Left hindlimb (tissue), 1 donor: ENCODE results near the gene RHOT1.
"Not testable (repeated sequence)": the region's sequence is repeated elsewhere in the genome, so short reads cannot be mapped to it uniquely, and the experiment has no call there.

Experiments
- DNase-seq: peaks from one replicate; pipeline ENCODE4 v3.0.0-alpha.2; 2018

Gene RHOT1

DNA sequence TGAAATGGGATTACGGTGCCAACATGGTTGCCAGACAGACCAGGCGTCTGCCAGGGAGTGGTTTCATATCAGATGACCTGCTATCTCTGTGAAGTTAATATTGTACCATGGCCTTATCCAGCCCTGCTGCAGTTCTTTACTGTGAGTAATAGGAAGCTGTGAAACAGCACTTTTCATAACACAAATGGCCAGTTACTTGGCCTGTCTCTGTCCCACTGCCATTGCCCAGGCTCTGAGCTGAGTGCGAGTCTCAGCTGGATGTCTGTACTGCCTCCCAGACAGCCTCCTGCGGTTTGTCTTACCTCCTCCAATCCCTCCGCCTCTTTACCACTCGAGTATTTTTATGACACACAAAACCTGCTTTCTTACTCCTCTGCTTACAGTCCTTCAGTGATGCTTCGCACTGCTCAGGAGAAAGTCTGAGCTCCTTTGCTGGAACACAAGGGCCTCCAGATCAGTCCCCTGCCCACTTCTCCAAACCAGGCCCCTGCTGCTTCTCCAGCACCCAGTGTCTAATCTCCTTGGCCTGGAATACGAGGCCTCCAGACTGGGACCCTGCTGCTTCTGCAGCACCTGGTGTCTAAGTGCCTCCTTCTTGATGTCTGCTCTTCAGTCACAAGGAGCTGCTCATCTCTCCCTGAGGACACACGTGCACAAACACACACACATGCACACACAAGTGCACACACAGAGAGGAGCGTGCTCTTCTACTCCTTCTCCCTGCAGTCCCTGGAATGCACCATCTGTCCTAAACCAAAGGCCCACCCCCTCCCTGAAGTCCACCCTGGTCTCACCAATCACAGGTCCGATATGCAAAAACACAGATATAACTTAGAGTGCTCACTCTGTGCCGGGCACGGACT lies 17.1 kb upstream of the RHOT1 start:
- no peak for DNase-seq

DNA sequence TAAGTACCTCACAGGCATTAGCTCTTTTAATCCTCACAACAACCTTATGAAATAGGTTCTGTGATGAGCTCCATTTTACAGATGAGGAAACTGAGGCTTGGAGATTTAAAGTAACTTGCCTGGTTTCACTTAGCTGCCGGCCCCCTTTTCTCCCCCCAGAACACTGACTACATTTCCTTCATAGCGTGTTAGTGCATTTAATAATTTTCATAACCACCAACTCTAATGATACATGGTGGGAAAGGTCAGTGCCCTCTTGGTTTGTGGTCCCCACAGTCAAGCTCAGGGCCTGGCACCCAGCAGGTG lies 16.5 kb upstream of the RHOT1 start:
- DNase-seq, result no peak

DNA sequence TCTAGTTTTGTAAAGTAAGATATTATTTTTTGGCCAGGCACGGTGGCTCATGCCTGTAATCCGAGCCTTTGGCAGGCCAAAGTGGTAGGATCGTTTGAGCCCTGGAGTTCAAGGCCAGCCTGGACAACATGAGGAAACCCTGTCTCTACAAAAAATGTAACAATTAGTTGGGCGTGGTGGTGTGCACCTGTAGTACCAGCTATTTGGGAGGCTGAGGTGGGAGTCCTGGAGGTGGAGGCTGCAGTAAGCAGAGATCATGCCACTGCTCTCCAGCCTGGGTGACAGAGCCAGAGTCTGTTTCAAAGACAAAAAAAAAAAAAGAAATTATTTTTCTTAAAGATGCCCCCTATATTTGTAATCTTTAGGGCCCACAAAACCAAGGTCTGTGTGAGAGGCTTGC lies 16.0 kb upstream of the RHOT1 start:
- DNase-seq, result no peak

DNA sequence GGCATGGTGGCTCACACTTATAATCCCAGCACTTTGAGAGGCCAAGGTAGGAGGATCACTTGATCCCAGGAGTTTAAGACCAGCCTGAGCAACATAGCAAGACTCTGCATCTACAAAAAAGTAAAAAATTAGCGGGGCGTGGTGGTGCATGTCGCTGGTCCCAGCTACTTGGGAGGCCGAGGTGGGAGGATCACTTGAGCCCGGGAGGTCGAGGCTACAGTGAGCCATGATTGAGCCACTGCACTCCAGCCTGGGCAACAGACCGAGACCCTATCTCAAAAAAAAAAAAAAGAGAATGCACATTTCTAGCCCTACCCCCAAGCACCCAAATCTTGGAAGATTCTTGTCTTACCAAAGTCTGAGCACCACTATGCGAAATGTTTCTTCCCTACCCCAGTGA lies 15.6 kb upstream of the RHOT1 start:
- DNase-seq, result no peak

DNA sequence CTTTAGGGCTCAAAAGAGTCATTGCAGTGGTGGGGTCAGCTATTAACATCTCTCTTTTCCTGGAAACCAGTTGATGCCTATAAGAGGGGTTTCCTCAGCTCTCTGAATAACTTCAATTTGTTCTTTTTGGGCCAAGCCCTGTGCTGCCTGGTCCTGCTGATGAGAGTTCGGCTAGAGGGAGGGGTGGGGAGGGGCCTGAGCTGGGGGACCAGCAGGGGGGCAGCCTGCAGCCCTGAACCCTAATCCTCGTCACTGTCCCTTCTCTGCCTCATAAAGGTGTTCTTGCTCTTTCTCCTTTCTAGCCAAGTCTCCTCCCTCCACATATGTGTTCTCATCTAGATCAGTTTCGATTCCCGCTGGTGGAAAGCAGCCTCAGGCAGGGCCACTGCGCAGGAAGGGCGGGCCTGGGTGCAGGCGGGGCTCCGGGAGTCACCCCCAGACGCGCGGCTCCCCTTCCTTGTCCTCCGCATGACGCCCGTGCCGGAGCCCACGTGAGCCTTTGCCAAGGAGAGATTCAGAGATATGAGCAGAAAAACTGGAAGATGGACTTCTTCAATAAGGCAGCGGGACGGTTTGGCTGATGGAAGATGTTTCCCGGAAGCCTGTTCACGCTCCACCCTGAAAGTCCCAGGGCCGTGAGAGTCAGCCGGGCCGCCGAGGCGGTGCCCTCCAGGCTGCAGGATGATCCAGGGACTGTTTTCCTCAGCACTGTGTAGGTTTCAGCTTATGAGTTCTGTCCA lies 15.0 kb upstream of the RHOT1 start:
- peak; percentile 88 for DNase-seq

DNA sequence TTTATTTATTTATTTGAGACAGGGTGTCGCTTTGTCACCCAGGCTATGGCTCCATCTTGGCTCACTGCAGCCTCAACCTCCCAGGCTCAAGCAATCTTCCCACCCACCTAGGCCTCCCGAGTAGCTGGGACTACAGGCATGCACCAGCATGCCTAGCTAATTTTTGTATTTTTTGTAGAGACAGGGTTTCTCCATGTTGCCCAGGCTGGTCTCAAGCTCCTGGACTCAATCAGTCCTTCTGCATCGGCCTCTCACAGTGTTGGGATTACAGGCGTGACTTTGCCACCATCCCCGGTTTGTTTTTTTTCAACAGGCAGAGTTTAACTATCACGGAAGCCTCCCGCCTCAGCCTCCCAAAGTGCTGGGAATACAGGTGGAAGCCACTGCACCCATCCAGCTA lies 13.8 kb upstream of the RHOT1 start:
- not testable (repeated sequence) for DNase-seq

DNA sequence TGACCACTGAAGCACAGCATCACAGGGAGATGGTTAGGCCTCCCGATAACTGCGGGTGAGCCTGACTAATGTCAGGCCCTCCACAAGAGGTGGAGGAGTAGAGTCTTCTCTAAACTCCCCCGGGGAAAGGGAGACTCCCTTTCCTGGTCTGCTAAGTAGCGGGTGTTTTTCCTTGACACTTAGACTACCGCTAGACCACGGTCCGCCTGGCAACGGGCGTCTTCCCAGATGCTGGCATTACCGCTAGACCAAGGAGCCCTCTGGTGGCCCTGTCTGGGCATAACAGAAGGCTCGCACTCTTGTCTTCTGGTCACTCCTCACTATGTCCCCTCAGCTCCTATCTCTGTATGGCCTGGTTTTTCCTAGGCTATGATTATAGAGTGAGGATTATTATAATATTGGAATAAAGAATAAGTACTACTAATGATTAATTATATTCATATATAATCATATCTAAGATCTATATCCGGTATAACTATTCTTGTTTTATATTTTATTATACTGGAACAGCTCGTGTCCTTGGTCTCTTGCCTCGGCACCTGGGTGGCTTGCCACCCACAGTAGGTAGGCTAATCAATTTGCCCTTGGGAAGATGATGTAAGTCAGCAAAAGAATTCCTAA lies 6.7 kb upstream of the RHOT1 start:
- not testable (repeated sequence) for DNase-seq

DNA sequence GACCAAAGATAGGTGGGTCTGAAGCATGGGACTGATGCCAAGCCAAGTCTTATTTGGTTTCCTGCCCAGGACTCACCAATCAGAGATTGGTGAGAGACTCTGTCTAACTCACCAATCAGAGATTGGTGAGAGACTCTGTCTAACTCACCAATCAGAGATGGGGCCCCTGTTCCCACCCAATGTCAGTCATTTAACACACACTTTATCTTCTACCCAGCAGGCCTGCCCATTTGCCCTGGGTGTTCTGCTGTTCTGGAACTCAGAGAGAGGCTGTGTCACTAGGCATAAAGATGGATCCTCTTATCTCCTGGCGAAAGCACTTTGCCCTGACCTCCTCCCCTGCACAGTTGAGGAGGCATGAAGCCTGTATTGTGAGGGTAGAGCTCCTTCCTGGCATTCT lies 5.4 kb upstream of the RHOT1 start:
- no peak for DNase-seq

DNA sequence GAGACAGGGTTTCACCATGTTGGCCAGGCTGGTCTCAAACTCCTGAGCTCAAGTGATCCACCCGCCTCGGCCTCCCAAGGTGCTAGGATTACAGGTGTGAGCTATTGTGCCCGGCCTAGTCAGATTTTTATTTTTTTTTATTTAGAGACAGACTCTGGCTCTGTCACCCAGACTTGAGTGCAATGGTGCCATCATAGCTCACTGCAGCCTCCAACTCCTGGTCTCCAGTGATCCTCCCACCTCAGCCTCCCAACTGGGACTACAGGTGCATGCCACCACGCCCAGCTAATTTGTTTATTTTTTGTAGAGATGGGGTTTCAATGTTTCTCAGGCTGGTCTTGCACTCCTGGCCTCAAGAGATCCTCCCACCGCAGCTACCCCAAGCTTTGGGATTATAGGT lies 2.8 kb upstream of the RHOT1 start:
- DNase-seq, result not testable (repeated sequence)

DNA sequence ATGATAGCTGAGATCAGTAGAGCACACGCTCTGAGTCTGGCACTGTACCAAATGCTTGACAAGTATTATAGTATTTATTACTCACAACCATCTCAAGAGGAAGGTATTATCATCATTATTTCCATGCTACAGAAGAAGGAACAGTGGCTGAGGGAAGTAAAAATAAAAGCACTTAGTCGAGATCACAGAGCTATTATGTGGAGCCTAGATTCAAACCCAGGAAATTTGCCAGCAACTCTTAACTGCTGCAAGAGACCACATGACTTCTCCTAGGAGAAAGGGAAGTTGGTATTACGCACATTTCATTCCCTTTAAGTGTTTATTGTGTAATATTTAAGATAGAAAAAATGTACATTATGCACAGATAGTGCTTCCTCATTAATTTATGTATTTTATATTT lies 1.0 kb upstream of the RHOT1 start:
- no peak for DNase-seq

DNA sequence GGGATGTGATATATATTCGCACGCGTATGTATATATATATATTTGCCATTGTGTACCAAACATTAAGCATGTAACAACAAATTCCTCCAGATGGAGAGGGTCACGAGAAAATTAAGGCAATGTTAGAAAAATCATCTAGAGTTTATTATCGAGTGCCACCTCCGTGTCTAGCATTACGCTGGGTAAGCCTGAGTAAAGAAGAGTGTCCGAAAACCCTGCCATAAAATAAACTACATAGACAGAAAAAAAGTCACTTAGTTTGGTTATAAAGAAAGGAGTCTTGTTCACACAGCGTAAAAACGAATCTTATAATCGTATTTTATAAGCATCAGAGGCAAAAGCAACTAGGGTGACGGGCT lies 644 bp upstream of the RHOT1 start:
- DNase-seq, result no peak

DNA sequence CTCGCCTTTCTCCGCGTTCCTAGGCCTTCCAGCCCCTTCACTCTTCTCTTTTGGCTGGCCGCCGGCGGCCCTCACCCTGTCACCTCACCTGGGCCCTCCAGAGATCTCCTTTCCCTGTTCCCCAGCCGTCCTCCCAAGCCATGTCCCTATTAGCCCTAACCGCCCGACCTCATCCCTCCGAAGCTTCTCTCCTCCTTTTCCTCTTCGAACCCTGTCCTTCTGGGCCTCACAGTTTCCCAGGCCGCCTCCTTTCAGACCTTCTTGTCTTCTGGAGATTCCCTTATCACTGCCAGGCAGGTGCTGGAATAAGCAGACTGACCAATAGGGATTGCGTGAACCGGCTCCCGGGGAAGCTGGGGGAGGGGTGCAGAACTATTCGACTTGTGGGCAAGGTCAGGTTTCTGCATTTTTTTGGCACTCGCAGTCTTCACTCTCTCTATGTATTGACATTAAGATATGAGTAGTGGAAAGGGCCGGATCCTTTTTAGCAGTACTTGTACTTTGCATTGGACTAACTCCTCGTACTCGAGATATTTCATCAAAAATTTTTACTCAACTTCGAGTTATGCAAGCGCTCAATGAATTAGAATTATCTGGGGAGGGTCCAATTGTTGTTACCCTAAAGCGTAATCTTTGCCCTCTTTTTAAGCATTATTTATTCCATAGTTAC lies 690 bp downstream of the RHOT1 start:
- DNase-seq, result peak; percentile 57

DNA sequence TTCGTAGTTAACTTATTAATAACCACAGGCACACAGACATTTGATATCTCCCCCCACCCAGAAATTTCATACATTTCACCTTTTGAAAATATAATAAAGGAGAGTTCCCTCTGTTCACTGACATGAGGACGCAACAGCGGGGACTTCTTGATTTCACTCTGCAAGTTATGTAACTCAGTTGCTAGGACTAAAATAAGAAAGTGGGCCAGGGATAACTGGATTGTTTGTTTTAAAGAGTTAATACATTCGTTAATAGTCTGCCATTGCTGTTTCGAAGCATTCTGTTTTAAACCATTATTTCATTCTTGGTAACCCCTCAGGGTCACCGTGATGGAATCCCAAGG lies 1.2 kb downstream of the RHOT1 start:
- no peak for DNase-seq

DNA sequence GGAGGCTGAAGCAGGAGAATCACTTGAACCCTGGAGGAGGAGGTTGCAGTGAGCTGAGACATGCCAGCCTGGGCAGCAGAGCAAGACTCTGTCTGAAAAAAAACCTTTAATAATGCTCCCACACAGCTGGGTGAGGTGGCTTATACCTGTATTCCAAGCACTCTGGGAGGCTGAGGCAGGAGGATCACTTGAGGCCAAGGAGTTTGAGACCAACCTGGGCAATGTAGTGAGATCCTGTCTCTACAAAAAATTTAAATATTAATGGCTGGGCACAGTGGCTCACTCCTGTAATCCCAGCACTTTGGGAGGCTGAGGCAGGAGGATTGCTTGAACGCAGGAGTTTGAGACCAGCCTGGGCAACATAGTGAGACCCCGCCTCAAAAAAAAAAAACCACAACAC lies 2.1 kb downstream of the RHOT1 start:
- not testable (repeated sequence) for DNase-seq

DNA sequence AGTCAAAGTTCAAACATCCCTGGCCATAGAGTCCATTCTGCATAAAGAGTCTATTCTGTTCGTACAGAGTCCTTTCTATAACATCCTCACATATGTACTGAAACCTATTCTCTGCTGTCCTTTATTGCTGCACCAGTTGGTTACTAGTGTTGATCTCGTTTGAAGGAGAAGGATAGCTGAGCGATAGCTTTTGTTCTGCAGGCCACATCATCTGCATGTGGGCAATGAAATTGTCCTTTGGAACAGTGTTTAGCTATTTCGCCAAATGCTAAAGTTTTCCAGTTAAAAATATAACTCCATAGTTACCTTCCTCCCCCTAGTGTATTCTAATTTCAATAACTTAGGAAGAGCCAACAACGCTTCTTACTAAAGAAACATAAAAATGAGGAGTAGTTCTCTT lies 6.0 kb downstream of the RHOT1 start:
- DNase-seq, result no peak

DNA sequence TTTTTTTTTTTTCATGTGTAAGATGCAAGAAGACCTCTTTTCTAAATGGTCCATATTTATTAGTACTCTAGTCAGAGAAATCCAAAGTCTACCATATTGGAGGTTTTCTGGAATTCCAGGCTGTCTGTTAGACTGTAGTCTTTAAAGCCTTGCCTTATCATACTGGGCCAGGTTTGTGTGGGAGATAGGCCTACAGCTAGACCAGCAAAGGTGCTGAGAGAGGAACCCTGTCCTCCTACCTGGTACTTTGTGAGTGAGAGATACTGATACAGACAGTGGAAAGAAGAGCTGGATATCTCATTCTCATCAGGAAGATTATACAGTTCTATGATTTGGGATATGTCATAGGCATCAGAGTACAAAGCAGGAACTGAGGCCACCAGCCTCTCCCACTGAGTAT lies 8.1 kb downstream of the RHOT1 start:
- DNase-seq, result no peak

DNA sequence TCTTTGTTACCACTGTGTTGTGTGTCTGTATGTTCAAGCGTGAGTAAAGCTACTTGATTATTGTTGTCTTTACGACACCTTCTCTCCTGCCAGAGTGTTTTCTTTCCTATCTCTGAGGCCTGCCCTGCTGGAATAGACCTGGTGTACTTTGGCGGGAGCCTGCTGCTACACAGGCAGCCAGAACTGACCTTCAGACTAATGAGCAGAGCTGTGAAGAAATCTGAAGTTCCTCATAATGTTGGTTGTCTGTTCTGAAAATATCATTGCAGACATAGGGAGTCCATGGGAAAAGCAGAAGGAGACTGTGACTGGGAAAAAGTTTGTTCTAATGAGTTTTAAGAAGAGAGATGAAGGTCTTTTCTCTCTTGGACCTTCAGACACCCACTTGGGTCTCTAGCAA lies 9.8 kb downstream of the RHOT1 start:
- DNase-seq, result no peak

DNA sequence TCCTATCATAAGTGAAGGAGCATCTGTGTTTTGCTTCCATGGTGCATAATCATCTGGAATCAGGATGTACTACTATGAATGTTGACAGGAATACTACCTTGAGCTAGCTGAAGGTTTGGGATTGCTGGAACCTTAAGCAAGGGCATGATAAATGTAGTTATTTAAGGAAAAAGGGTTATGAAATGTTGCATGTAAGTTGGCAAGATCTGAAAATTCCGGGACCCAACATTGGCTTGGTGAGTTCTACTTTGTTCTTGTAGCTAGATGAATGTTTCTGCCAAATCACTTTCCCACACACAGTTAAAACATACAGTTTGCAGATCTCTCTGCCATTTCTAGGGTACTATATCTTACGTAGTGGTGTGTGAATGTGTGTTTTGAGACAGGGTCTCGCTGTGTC lies 13.6 kb downstream of the RHOT1 start:
- no peak for DNase-seq

DNA sequence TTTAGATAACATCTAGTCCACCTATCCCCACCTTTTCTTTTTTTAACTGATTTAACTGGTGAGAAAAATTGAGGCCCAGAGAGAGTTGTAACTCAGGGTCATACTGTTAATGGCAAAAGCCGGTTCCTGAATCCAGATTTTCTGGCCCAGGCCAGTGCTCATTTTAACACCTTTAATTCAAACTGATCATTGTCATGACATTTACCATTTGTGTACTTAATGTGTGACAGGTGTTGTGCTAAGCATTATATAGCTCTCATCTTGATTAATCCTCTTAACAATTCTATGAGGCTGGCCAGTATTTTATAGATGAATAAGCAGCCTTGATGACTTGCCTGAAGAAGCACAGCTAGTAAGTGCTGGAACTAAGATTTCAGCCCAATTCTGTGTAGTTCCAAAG lies 14.4 kb downstream of the RHOT1 start:
- no peak for DNase-seq

DNA sequence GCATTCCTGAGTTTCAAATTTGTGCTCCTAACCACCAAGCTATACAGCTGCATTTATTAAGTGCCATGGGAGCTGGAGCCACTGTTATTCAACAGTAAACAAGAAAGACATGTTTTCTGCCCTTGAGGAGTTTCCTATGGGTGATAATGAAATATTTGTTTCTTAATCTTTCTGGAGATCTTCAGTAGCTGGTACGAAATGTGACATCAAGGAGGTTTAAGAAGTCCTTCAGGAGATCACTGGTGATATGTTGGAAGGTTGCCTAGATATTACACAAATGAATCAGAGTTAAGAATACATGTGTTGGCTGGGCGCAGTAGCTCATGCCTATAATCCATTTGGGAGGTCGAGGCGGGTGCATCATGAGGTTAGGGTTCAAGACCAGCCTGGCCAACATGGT lies 14.9 kb downstream of the RHOT1 start:
- no peak for DNase-seq

DNA sequence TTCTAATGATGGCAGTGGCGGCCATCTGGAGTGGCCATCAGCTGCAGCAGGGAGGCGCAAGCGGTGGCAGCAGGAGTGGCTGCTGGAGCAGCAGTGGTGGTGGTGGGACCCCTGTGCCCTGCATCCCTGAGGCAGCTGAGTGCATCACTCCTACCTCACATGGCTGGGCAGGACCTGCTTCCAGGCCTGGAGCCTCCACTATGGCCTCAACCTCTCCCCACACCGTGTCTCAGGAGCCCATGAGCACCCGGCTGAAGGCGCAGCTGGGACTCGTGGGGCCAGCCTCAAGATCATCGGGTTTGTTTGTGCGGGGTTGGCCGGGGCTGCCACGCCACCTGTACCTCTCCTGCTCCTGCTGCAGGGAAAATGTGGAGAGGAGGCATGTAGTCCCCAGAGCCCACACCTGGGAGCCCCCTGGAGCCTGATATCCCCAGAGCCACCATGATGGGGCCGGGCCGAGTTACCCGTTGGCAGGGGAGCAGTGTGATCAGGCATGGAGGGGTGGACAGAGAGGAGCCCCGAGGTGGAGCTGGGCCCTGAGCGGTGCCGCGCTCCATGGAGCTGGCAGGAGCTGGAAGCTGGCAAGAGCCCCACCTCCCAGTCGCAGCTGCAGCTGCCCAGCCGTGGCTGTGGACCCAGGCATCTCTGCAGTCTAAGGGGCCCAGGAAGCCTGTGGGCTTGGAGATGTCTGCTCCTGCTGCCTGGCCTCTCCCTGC lies 16.7 kb downstream of the RHOT1 start:
- DNase-seq, result no peak

DNA sequence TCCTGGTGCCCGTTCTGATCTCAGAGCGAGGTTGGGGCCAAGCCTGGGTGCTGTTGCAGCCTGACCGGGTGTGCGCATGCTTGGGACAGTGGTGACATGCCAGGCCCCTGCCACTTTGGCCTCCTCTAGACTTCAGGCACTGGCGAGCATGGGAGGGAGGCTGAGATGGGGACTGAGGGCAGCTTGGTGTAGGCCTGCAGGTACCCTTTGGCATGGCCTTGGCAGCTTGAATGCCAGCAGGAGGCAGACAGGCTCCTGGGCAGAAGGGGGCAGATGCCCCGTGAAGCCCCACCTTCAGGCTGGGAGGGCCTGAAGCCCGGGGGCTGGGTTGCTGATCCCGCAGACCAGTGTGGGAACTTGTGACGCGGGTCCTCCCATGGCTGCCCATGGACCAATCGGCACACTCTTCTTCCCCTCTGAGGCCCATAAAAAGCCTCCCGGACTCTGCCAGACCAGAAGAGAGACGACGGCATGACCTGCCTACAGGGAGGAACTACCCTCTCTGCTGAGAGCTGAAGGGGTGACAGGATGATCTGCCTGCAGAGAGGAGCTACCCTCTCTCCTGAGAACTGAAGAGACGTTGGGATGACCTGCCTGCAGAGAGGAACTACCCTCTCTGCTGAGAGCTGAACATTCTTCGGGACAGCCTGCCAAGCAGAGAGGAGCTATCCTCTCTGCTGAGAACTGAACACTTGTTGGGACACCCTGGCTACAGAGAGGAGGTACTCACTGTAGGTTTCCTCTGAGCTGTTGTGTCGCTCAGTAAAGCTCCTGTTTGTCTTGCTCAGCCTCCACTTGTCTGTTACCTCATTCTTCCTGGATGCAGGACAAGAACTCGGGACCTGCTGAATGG lies 17.5 kb downstream of the RHOT1 start:
- no peak for DNase-seq
